ENCODE results near the gene PCDHGB5. TPM values are rescaled to one million over a fixed set of nuclear protein-coding genes. Genes with fewer than 3 reads are reported as not detected.
A peak's percentile ranks its signal among the peaks of the same experiment; 100 is the strongest.
"Not testable (repeated sequence)": the region's sequence is repeated elsewhere in the genome, so short reads cannot be mapped to it uniquely, and the experiment has no call there.

PCDHGB5 gene
- total and polyA plus RNA-seq, 4 experiments from 2014 or later = 0.39 to 0.49 (median 0.42) TPM; not detected in 1

DNA sequence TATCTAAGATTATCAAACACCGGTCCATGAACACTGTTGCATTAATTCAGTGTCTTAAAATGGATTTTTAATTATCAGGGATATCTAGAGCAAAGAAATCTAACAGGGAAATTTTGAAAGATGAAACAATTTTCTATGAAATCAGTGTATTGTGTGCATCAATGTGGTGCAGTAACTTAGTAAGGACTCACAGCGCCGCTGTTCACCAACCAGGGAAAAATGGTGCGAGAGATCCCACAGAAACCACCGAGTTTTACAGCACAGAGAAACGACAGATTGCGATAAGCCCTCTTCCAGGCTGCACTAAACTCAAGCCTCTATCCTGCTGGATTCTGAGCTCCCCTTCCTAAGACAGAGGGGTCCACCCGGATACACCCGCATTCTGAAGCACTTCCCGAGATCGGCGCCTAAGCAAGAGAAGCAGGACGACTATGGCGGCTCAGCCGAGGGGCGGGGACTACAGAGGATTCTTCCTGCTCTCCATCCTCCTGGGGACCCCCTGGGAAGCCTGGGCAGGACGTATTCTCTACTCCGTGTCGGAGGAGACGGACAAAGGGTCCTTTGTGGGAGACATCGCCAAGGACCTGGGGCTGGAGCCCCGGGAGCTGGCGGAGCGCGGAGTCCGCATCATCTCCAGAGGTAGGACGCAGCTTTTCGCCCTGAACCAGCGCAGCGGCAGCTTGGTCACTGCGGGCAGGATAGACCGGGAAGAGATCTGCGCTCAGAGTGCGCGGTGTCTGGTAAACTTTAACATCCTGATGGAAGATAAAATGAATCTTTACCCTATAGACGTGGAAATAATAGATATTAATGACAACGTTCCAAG is 15.1 kb upstream of the PCDHGB5 start, which contains the start of gene PCDHGA7:
TSS of gene PCDHGA7 (plus strand) at position 274 of the 826 bp plus-strand sequence. CDS start at position 432, 158 bp downstream.
- intact Hi-C loops (cut with micrococcal nuclease) = no loop called here
- Histone ChIP-seq H3K4me3 (ENCODE audit: low read length in 2 of 2) (peak within 1 kb of the TSS in 1 of 2 donors; percentile 23), H3K9me3 (ENCODE audit: control insufficient read depth in 1 of 2, low read length in 2 of 2) (peaks cover 0 to 3% of the 10 kb centered on the region in 2 donors), H3K36me3 (ENCODE audit: insufficient read depth, low read length) (no peaks in the 10 kb centered on the region), H3K4me1 (ENCODE audit: insufficient read depth, low read length) (no peaks in the 10 kb centered on the region), H3K27me3 (ENCODE audit: insufficient read depth, low read length) (peaks cover 19% of the 10 kb centered on the region), H3K27ac (ENCODE audit: low read depth, low read length) (no peak within 1 kb of the TSS)
- DNase-seq = no peak
- Mint-ChIP-seq H3K4me3 (peak within 1 kb of the TSS; percentile 36 to 81 (median 66)), H3K36me3 (peaks cover 3 to 6% of the 10 kb centered on the region in 2 donors), H3K4me1 (peaks cover 0 to 2% (median 0%) of the 10 kb centered on the region in 4 donors), H3K27ac (no peak within 1 kb of the TSS), H3K27me3 (peaks cover 40 to 45% of the 10 kb centered on the region in 2 donors), H3K9me3 (peaks cover 2 to 82% (median 54%) of the 10 kb centered on the region in 8 donors)
- ChIA-PET POLR2A (ENCODE audit: partially characterized antibody) (no interaction called here), CTCF (ENCODE audit: partially characterized antibody) (no interaction called here)

DNA sequence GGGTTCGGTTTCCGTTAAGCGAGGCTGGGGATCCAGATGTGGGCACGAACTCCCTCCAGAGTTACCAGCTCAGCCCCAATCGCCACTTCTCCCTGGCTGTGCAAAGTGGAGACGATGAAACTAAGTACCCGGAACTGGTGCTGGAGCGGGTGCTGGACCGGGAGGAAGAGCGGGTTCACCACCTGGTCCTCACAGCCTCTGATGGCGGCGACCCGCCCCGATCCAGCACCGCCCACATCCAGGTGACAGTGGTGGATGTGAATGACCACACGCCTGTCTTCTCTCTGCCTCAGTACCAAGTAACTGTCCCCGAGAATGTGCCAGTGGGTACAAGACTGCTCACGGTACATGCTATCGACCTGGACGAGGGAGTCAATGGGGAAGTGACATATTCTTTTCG is 14.4 kb upstream of the PCDHGB5 start:
- DNase-seq = no peak
- Histone ChIP-seq H3K27me3 (ENCODE audit: insufficient read depth, low read length) (peaks cover 19% of the 10 kb centered on the region), H3K4me1 (ENCODE audit: insufficient read depth, low read length) (no peaks in the 10 kb centered on the region), H3K27ac (ENCODE audit: low read depth, low read length) (no peak overlapping the region), H3K36me3 (ENCODE audit: insufficient read depth, low read length) (no peaks in the 10 kb centered on the region), H3K9me3 (ENCODE audit: control insufficient read depth in 1 of 2, low read length in 2 of 2) (peaks cover 0 to 3% of the 10 kb centered on the region in 2 donors), H3K4me3 (ENCODE audit: low read length in 2 of 2) (no peak overlapping the region)
- Mint-ChIP-seq H3K36me3 (peaks cover 3 to 6% of the 10 kb centered on the region in 2 donors), H3K27me3 (peaks cover 42 to 47% of the 10 kb centered on the region in 2 donors), H3K27ac (no peak overlapping the region), H3K9me3 (peaks cover 2 to 84% (median 55%) of the 10 kb centered on the region in 8 donors), H3K4me3 (peak overlapping the region in 2 of 8 donors; percentile 24 to 72), H3K4me1 (peaks cover 0 to 2% (median under 1%) of the 10 kb centered on the region in 4 donors)
- ChIA-PET POLR2A (ENCODE audit: partially characterized antibody) (no interaction called here), CTCF (ENCODE audit: partially characterized antibody) (no interaction called here)
- intact Hi-C loops (cut with micrococcal nuclease) = no loop called here

DNA sequence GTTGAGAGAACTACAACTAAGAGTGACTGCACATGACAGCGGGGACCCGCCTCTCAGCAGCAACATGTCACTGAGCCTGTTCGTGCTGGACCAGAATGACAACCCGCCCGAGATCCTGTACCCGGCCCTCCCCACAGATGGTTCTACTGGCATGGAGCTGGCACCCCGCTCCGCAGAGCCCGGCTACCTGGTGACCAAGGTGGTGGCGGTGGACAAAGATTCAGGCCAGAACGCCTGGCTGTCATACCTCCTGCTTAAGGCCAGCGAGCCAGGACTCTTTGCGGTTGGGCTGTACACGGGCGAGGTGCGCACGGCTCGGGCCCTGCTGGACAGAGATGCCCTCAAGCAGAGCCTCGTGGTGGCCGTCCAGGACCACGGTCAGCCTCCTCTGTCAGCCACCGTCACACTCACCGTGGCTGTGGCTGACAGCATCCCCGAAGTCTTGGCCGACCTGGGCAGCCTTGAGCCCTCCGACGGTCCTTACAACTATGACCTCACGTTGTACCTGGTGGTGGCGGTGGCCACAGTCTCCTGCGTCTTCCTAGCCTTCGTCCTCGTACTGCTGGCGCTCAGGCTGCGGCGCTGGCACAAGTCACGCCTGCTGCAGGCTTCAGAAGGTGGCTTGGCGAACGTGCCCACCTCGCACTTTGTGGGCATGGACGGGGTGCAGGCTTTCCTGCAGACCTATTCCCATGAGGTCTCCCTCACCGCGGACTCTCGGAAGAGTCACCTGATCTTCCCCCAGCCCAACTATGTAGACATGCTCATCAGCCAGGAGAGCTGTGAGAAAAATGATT is 13.1 kb upstream of the PCDHGB5 start:
- H3K27me3 ChIP-seq (ENCODE audit: insufficient read depth, low read length) = peaks cover 22% of the 10 kb centered on the region
- no peak overlapping the region for H3K4me3 ChIP-seq (ENCODE audit: low read length in 2 of 2)
- no peaks in the 10 kb centered on the region for H3K4me1 ChIP-seq (ENCODE audit: insufficient read depth, low read length)
- H3K36me3 ChIP-seq (ENCODE audit: insufficient read depth, low read length) = no peaks in the 10 kb centered on the region
- ChIA-PET CTCF (ENCODE audit: partially characterized antibody) (interaction anchor here (1.1 kb wide), 1 partner anchor 173 kb away, joined by 3 read pairs; no protein-coding TSS in a partner anchor), POLR2A (ENCODE audit: partially characterized antibody) (no interaction called here)
- Mint-ChIP-seq H3K4me1 (peaks cover 0 to 4% (median 1%) of the 10 kb centered on the region in 4 donors), H3K27ac (no peak overlapping the region), H3K36me3 (peaks cover 3 to 13% of the 10 kb centered on the region in 2 donors), H3K4me3 (no peak overlapping the region), H3K9me3 (peaks cover 4 to 82% (median 63%) of the 10 kb centered on the region in 8 donors), H3K27me3 (peaks cover 42 to 52% of the 10 kb centered on the region in 2 donors)
- intact Hi-C loops (cut with micrococcal nuclease) = no loop called here
- H3K27ac ChIP-seq (ENCODE audit: low read depth, low read length) = no peak overlapping the region
- no peak for DNase-seq
- H3K9me3 ChIP-seq (ENCODE audit: control insufficient read depth in 1 of 2, low read length in 2 of 2) = peaks cover 0 to 3% of the 10 kb centered on the region in 2 donors

DNA sequence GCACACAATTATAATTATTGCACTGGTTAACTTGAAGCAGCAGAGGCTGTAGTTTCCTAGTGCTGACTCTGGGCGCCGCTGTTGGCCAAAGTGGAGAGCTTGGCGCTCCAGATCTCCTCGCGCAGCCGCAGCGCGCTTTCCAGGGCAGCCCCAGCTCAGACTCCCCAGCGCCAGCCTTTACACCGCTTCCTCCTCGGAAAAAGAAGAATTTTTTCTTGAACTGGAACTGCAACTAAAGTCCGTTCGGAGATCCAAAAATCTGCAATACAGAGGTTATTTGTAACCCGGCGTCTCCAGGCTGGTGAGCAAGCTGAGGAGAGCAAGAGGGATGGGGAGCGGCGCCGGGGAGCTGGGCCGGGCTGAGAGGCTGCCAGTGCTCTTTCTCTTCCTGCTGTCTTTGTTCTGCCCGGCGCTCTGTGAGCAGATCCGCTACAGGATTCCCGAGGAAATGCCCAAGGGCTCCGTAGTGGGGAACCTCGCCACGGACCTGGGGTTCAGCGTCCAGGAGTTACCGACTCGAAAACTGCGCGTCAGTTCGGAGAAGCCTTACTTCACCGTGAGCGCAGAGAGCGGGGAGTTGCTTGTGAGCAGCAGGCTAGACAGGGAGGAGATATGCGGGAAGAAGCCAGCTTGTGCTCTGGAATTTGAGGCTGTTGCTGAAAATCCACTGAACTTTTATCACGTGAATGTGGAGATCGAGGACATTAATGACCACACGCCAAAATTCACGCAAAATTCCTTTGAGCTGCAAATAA is 10.0 kb upstream of the PCDHGB5 start, which contains the start of gene PCDHGB4:
TSS of gene PCDHGB4 (plus strand) at position 142 of the 755 bp plus-strand sequence. CDS start at position 329, 187 bp downstream.
- intact Hi-C loops (cut with micrococcal nuclease); H3K4me1 Mint-ChIP-seq; H3K9me3 ChIP-seq (ENCODE audit: control insufficient read depth in 1 of 2, low read length in 2 of 2); H3K4me3 ChIP-seq (ENCODE audit: low read length in 2 of 2); H3K4me1 ChIP-seq (ENCODE audit: insufficient read depth, low read length); H3K27ac ChIP-seq (ENCODE audit: low read depth, low read length); POLR2A ChIA-PET (ENCODE audit: partially characterized antibody); H3K36me3 ChIP-seq (ENCODE audit: insufficient read depth, low read length): not testable (repeated sequence)
- CTCF ChIA-PET (ENCODE audit: partially characterized antibody) = interaction anchor here (0.8 kb wide), 1 partner anchor 17 kb away, joined by 4 read pairs; the partner anchor contains the start of gene PCDHGB3
- Mint-ChIP-seq H3K4me3 (peak within 1 kb of the TSS in 6 of 8 donors; percentile 15 to 62 (median 40)), H3K36me3 (peaks cover 0 to 13% of the 10 kb centered on the region in 2 donors), H3K27ac (peak within 1 kb of the TSS in 2 of 7 donors; percentile 37 to 38), H3K9me3 (peaks cover 6 to 85% (median 68%) of the 10 kb centered on the region in 8 donors), H3K27me3 (peaks cover 46 to 52% of the 10 kb centered on the region in 2 donors)
- H3K27me3 ChIP-seq (ENCODE audit: insufficient read depth, low read length) = peaks cover 25% of the 10 kb centered on the region
- peak in 1 of 5 donors; percentile 21 for DNase-seq

DNA sequence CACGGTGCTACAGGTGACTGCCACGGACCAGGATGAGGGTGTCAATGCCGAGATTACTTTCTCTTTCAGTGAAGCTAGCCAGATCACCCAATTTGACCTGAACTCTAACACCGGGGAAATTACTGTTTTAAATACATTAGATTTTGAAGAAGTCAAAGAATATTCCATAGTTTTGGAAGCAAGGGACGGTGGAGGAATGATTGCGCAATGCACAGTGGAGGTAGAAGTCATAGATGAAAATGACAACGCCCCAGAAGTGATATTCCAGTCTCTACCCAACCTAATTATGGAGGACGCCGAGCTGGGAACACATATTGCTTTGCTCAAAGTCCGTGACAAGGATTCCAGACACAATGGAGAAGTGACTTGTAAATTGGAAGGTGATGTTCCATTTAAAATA is 9.1 kb upstream of the PCDHGB5 start:
- H3K36me3 ChIP-seq (ENCODE audit: insufficient read depth, low read length) = no peaks in the 10 kb centered on the region
- peaks cover 17% of the 10 kb centered on the region for H3K27me3 ChIP-seq (ENCODE audit: insufficient read depth, low read length)
- no peak overlapping the region for H3K27ac ChIP-seq (ENCODE audit: low read depth, low read length)
- no peak overlapping the region for H3K4me3 ChIP-seq (ENCODE audit: low read length in 2 of 2)
- Mint-ChIP-seq H3K4me1 (peaks cover 0 to 4% (median 3%) of the 10 kb centered on the region in 4 donors), H3K4me3 (peak overlapping the region in 1 of 8 donors; percentile 15), H3K36me3 (peaks cover 3 to 10% of the 10 kb centered on the region in 2 donors), H3K27me3 (peaks cover 41 to 52% of the 10 kb centered on the region in 2 donors), H3K27ac (peak overlapping the region in 2 of 7 donors; percentile 37 to 38), H3K9me3 (peaks cover 7 to 85% (median 72%) of the 10 kb centered on the region in 8 donors)
- no peaks in the 10 kb centered on the region for H3K4me1 ChIP-seq (ENCODE audit: insufficient read depth, low read length)
- no peak for DNase-seq
- ChIA-PET POLR2A (ENCODE audit: partially characterized antibody) (no interaction called here), CTCF (ENCODE audit: partially characterized antibody) (no interaction called here)
- intact Hi-C loops (cut with micrococcal nuclease) = no loop called here
- H3K9me3 ChIP-seq (ENCODE audit: control insufficient read depth in 1 of 2, low read length in 2 of 2) = peaks cover 0 to under 1% of the 10 kb centered on the region in 2 donors

DNA sequence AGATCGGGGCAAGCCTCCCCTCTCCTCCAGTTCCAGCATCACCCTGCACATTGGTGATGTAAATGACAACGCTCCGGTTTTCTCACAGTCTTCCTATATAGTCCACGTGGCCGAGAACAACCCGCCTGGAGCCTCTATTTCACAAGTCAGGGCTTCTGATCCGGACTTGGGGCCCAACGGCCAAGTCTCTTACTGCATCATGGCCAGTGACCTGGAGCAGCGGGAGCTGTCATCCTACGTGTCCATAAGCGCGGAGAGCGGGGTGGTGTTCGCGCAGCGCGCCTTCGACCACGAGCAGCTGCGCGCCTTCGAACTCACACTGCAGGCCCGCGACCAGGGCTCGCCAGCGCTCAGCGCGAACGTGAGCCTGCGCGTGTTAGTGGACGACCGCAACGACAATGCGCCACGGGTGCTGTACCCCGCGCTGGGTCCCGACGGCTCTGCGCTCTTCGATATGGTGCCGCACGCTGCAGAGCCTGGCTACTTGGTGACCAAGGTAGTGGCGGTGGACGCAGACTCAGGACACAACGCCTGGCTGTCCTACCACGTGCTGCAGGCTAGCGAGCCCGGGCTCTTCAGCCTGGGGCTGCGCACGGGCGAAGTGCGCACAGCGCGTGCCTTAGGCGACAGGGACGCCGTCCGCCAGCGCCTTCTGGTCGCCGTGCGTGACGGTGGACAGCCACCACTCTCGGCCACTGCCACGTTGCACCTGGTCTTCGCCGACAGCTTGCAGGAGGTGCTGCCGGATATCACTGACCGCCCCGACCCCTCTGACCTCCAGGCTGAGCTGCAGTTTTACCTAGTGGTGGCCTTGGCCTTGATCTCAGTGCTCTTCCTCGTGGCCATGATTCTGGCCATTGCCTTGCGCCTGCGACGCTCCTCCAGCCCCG is 8.3 kb upstream of the PCDHGB5 start:
- no peak for DNase-seq
- Histone ChIP-seq H3K4me1 (ENCODE audit: insufficient read depth, low read length) (no peaks in the 10 kb centered on the region), H3K4me3 (ENCODE audit: low read length in 2 of 2) (no peak overlapping the region), H3K36me3 (ENCODE audit: insufficient read depth, low read length) (no peaks in the 10 kb centered on the region), H3K27ac (ENCODE audit: low read depth, low read length) (no peak overlapping the region), H3K9me3 (ENCODE audit: control insufficient read depth in 1 of 2, low read length in 2 of 2) (no peaks in the 10 kb centered on the region), H3K27me3 (ENCODE audit: insufficient read depth, low read length) (peaks cover 17% of the 10 kb centered on the region)
- Mint-ChIP-seq H3K27me3 (peaks cover 38 to 53% of the 10 kb centered on the region in 2 donors), H3K36me3 (peaks cover 7 to 14% of the 10 kb centered on the region in 2 donors), H3K4me1 (peaks cover 0 to 4% (median 3%) of the 10 kb centered on the region in 4 donors), H3K9me3 (peaks cover 7 to 84% (median 71%) of the 10 kb centered on the region in 8 donors), H3K4me3 (peak overlapping the region in 1 of 8 donors; percentile 11), H3K27ac (peak overlapping the region in 1 of 7 donors; percentile 38)
- ChIA-PET POLR2A (ENCODE audit: partially characterized antibody) (no interaction called here), CTCF (ENCODE audit: partially characterized antibody) (interaction anchor here (1.0 to 1.6 kb wide), 2 partner anchors 24 to 31 kb away, joined by 3 to 7 read pairs; partner anchors contain the start of gene PCDHGA10)
- intact Hi-C loops (cut with micrococcal nuclease) = no loop called here

Measured in CD4-positive, alpha-beta memory T cell (primary cell).